ENCODE results near the gene ITPKA.

The ITPKA gene

GRCh38 chr15:41511331-41511898, 17.7 kb downstream of the ITPKA start:
- DNase-seq (ENCODE audit: low spot score), result no peak

DNA sequence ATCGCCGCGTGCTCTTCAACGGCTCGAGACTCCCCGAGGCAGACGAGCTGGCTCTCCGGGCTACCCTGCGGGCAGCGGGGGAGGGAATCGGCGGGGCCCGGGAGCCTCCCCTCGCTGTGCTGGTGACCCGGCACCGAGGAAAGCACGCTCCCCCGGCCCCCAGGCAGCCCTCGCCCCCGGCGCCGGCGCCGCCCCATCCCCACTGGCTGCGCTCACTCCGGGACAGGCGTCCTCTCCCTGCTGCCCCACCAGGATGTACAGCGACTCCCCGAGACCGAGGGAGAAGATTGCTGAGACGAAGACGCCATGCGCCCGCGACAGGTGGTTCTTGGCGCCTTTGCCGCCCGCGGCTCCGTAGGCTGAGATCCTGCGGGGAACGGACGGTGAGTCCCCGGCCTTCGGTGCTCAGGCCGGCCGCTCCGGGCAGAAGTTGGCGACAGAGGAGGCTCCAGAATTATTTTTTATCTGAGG, 18.3 kb downstream of the ITPKA start:
- DNase-seq (ENCODE audit: low spot score), result no peak

DNA sequence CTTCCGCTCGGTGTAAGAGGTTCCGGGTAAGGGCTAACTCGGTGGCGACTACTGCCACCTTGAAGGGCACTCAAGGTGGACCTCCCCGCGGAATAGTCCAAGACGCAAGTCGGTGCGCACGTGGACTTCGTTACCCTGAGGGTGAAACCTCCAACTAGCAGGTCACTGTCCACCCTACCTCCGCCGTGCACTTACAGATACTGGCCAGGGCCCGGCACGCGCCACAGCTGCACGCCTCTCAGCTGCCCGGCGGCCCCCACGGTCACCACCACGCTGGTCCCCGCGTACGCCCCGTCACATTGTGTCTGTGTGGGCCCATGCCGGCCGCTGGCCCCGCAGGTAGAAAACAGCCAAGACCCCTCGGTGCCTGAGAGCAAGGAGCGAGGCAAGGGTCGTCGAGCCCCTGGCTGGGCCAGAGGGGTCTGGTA, 18.9 kb downstream of the ITPKA start:
- no peak for DNase-seq (ENCODE audit: low spot score)

- DNase-seq (ENCODE audit: low spot score), result no peak
Measured at GRCh38 chr15:41512940-41513505, 19.3 kb downstream of the ITPKA start.

- no peak for DNase-seq (ENCODE audit: low spot score)
Measured at GRCh38 chr15:41513506-41514227, 20.0 kb downstream of the ITPKA start, which contains the start of gene LTK. TSS of gene LTK (minus strand) at chr15:41513827. CDS start at chr15:41513709, 118 bp downstream.

GRCh38 chr15:41517895-41518449, 24.3 kb downstream of the ITPKA start:
- no peak for DNase-seq (ENCODE audit: low spot score)

DNA sequence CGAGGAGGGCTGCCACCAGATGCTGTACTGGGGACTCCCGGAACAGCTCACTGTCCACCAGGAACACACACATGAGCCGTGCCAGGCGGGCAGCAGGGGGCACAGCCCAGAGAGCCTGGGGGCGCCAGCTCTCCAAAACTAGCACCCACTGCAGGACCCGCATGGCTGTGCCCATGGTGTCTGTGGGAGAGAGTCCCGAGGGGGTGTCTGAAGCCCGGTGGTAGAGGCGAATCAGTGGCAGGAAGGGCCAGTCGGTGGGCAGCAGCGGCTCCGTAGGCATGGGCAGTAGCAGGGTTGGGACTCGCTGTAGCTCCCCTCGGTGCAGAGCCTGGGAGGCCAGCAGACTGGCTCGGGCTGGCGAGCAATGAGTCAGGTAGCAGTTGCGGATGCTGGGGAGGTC, 27.0 kb downstream of the ITPKA start:
- no peak for DNase-seq (ENCODE audit: low spot score)

DNA sequence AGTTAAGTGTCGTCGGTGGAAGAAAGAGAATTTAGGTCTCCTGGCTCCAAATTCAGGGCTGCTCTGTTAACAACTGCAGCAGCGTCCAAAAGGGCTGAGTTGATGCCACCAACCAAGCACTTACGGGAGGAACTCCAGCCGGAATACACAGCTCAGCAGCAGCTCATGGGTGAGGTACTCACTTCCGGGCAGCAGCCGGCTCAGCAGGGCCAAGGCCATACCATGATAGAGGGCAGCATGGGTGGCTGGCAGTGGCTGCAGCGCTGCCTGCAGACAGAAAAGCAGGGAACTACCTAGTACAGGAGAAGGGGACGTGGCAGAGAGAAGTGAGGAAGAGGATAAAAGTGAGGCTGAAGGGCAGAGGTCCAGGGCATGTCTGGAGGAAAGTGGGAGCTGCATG, 27.9 kb downstream of the ITPKA start:
- DNase-seq (ENCODE audit: low spot score), result no peak

DNA sequence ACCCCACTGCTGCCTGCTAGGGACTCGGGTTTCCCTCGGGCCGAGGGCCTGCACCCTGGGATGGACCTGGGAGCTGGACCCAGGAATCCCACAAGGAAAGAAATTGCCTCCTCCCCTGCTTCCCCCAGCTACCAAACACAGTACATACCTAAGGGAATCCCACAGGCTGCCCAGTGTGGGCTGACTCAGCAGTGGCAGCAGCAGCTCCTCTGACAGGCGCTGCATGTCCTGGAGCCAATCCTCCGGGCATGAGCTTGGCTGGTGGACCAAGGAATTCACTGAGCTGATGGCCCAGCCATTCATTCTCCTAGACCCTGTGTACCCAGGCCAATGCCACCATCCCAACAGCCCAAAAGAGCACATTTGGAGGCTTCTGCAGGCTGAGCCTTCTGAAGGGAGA, 29.4 kb downstream of the ITPKA start:
- DNase-seq (ENCODE audit: low spot score), result no peak

DNA sequence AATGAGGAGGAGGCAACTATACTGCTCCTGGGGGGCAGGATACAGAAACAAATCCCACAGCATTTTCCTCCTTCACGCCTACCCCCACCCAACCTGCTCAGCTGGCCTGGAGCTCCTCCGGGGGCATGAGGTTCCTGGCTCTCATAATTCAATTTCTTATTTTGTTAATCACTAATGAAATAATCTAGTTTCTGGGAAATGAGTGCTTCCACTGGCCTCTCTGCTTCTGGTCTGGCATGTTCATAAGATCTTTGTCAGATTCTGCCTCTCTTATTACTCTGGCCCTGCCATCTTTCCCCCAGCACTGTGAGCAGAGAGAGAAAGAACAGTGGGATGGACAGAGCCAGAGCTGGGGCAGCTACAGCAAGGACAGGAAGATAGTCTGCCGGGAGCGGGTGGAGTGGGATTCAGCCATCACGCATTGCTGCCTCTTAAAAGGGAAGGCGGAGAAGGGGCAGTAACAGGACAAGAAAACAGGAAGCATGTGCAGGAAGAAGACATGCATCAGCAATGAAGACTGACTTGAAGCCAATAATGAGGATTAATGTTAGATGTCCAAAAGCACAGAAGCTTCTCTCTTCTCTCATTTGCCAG, 36.8 kb downstream of the ITPKA start:
- DNase-seq (ENCODE audit: low spot score), result no peak

GRCh38 chr15:41535544-41535943, 41.9 kb downstream of the ITPKA start:
- DNase-seq (ENCODE audit: low spot score), result no peak

- no peak for DNase-seq (ENCODE audit: low spot score)
Measured at GRCh38 chr15:41536866-41537265, 43.2 kb downstream of the ITPKA start.

DNA sequence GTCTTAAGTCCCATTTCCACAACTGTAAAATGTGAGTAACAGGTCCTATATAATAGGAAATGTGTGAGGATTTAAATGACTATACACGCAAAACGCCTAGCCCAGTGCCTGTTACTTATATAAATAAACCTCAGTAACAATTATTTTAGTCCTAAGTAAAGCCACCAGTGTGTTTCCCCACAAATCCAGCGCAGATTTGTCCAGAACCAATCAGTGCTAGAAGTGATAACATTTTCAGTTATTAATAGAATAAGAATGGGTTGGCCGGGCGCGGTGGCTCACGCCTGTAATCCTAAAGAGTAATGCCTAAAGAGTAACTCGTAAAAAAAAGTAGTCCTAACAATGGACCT, 49.8 kb downstream of the ITPKA start:
- no peak for DNase-seq (ENCODE audit: low spot score)

DNA sequence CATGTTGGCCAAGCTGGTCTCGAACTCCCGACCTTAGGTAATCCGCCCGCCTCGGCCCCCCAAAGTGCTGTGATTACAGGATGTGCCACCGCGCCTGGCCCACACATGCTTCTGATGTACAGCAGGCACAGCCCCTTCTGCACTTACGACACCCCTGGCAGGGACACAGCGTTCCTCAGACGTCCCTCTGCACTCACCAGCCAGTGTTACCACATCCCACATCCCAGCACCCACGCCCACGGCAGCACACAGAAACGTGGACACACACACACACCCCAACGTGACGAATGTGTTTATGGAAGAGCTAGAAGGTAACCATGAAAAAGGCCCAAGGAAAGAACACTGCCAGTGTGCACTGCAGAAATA, 51.0 kb downstream of the ITPKA start:
- no peak for DNase-seq (ENCODE audit: low spot score)

GRCh38 chr15:41545218-41545617, 51.5 kb downstream of the ITPKA start:
- DNase-seq (ENCODE audit: low spot score), result no peak

GRCh38 chr15:41546851-41547786, 53.4 kb downstream of the ITPKA start:
- DNase-seq (ENCODE audit: low spot score), result no peak

GRCh38 chr15:41550066-41550775, 56.5 kb downstream of the ITPKA start:
- DNase-seq (ENCODE audit: low spot score), result no peak

Measured in activated CD4-positive, alpha-beta T cell treated with anti-CD3 and anti-CD28 coated beads, Interleukin-2, Interleukin-4, amounts not matched to agents 100 ng/mL and 50 ng/mL, durations not matched to agents 16 hours and 8 hours (primary cell).